ENCODE results near the gene TEX9. TPM values are rescaled to one million over a fixed set of nuclear protein-coding genes. Genes with fewer than 3 reads are reported as not detected.
"Not testable (repeated sequence)": the region's sequence is repeated elsewhere in the genome, so short reads cannot be mapped to it uniquely, and the experiment has no call there.

The TEX9 gene
- 3.5 and 6.6 TPM in 2 replicates for total RNA-seq (2014; rRNA removed; shearing (Covaris generic))
- 3.8 and 4.1 TPM in 2 replicates for polyA plus RNA-seq (2014; cell fraction: nucleus; rRNA removed)

GRCh38 chr15:56365075-56365711, at the start of gene TEX9:
TEX9 (plus strand) TSS chr15:56365426; CDS start chr15:56365451, 25 bp downstream.
- peak; percentile 75 for DNase-seq (ENCODE audit: extremely low read depth, low read depth)

- not testable (repeated sequence) for DNase-seq (ENCODE audit: extremely low read depth, low read depth)
Observed at GRCh38 chr15:56316561-56316960, 48.7 kb upstream of the TEX9 start.

DNA sequence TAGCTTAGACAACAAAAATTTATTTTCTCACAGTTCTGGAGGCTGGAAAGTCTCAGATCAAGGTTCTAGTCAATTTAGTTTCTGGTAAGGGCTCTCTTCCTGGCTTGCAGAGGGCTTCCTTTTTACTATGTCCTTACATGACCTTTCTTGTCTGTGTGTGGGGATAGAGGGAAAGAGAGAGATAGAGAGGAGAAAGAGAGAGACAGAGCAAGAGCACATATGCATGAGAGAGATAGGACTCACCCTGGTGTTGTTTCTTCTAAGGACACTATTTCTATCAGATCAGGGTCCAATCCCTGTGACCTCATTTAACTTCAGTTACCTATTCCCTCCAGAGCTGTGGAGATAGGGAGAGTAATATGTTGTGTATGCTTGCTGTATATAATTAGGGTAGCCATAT, 44.9 kb upstream of the TEX9 start:
- no peak for DNase-seq (ENCODE audit: extremely low read depth, low read depth)

DNA sequence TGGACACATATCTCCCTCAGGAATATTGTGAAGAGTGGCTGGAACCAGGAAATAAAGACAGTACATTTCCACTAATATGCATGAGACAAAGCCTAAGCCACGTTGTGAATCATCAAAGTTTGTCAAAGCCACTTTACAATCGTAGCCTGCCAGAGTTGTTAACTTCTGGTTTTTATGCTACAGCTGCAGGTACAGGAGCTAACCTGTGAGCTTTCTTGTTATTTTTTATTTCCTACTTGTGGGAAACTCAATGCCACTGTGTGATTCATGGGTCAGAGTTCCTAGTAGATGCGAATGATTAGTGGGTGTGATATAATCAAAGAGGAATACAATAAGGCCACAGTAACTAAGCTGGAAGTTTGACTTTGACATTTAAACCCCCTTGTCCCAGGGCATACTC, 44.4 kb upstream of the TEX9 start:
- DNase-seq (ENCODE audit: extremely low read depth, low read depth): no peak

DNA sequence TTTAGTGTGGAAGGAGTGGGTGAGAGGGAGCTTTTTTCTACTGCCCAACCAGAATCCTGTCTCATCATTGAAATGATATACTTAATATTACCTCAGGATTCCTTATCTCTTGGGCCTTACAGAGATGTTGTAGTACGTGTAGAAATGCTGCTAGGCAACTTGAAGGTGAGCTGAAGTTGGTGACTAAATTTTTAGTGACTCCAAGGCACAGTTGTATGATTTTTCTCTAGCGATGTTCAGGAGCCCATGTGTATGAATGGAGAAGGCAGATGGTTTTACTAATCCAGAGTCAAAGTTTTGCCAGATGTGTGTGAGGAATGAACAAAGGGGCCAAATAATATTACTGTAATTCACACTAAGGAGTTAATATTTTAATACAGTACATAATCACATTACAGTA, 42.8 kb upstream of the TEX9 start:
- no peak for DNase-seq (ENCODE audit: extremely low read depth, low read depth)

DNA sequence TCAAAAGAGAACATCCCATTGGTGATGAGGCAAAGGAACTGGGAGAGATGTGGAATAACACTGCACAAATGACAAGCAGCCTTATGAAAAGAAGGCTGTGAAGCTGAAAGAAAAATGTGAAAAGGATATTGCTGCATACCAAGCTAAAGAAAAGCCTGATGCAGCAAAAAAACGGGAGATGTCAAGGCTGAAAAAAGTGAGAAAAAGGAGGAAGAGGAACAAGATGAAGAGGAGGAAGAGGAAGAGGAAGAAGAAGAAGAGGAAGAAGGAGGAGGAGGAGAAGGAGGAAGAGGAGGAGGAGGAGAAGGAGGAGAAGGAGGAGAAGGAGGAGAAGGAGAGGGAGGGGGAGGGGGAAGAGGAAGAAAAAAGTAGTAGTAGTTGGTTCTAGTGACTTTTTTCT, 41.8 kb upstream of the TEX9 start:
- no peak for DNase-seq (ENCODE audit: extremely low read depth, low read depth)

DNA sequence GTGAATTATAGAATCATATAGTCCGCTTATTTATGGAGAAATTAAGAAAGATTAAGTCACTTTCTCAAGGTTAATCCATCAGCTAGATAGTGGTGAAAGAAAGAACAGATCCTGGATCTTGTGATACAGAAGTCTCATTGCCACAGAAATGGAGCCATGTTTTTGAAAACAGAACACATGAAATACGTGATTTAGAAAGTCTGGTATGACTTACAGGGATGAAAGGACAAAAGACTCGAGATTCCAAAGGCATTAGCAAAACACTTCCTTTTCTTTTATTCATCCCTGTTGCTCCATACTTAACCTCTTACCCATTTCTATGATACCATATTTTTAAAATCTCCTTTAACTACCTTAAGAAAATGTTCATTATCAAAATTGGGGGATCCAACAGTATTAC, 40.0 kb upstream of the TEX9 start:
- no peak for DNase-seq (ENCODE audit: extremely low read depth, low read depth)

GRCh38 chr15:56327721-56328502, 37.3 kb upstream of the TEX9 start:
- DNase-seq (ENCODE audit: extremely low read depth, low read depth): no peak

GRCh38 chr15:56337084-56337725, 28.0 kb upstream of the TEX9 start:
- DNase-seq (ENCODE audit: extremely low read depth, low read depth): no peak

GRCh38 chr15:56339594-56339993, 25.6 kb upstream of the TEX9 start:
- no peak for DNase-seq (ENCODE audit: extremely low read depth, low read depth)

- no peak for DNase-seq (ENCODE audit: extremely low read depth, low read depth)
Observed at GRCh38 chr15:56341201-56341600, 24.0 kb upstream of the TEX9 start.

DNA sequence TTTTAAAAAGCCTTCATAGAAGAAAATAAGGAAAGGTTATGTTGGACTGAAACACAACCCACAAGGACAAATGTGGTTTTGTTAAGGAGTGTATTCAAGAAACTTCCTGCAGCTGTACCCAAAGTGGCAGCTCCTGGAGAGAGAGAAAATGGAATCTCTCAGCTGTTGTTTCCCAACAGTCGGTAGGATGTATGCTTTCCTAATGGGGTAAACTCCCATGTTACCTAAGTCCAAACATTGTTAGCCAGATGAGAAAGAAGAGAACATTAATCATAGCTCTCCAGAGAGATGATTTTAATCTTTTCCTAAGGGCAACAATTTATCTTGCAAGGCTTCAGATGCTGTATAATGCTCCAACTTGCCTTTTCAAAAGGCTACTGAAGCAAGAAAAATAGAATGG, 22.6 kb upstream of the TEX9 start:
- no peak for DNase-seq (ENCODE audit: extremely low read depth, low read depth)

- no peak for DNase-seq (ENCODE audit: extremely low read depth, low read depth)
Observed at GRCh38 chr15:56343879-56344278, 21.3 kb upstream of the TEX9 start.

- no peak for DNase-seq (ENCODE audit: extremely low read depth, low read depth)
Observed at GRCh38 chr15:56344336-56344735, 20.9 kb upstream of the TEX9 start.

DNA sequence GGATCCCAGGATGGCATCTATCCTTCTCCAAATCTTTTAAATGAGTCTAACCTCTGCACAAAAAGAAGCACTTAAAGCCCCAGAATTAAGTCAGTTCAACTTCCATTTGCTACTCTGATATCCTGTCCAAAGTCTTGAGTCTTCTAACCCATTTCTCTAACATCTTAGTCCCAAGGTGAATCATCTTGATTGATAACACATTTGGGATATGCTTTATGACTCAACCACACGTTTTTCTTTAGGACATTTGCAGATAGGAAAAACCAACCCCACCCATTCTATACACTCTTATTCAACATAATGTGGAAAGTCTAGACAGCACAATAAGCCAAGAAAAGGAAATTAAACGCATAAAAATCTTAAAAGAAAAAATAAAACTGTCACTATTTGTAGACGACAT, 18.8 kb upstream of the TEX9 start:
- no peak for DNase-seq (ENCODE audit: extremely low read depth, low read depth)

GRCh38 chr15:56349554-56349953, 15.7 kb upstream of the TEX9 start:
- no peak for DNase-seq (ENCODE audit: extremely low read depth, low read depth)

- DNase-seq (ENCODE audit: extremely low read depth, low read depth): no peak
Observed at GRCh38 chr15:56351353-56351752, 13.9 kb upstream of the TEX9 start.

DNA sequence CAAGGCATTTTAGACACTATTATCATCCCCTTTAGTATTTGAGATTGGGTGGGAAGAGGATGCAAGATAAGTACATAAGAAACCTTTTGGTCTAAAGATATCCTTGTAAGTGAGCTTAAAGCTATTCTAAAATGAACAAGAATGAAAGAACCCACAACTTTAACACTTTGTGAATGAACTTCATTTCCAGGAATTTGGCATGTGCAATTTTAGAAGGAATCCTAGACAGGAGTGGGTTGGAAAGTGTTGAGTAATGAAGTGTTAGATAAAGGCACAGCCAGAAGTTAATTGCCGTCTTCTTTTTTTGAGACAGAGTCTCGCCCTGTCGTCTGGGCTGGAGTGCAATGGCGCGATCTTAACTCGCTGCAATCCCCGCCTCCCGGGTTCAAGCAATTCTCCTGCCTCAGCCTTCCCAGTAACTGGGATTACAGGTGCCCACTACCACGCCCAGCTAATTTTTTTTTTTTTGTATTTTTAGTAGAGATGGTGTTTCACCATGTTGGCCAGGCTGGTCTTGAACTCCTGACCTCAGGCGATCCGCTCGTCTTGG, 13.2 kb upstream of the TEX9 start:
- no peak for DNase-seq (ENCODE audit: extremely low read depth, low read depth)

DNA sequence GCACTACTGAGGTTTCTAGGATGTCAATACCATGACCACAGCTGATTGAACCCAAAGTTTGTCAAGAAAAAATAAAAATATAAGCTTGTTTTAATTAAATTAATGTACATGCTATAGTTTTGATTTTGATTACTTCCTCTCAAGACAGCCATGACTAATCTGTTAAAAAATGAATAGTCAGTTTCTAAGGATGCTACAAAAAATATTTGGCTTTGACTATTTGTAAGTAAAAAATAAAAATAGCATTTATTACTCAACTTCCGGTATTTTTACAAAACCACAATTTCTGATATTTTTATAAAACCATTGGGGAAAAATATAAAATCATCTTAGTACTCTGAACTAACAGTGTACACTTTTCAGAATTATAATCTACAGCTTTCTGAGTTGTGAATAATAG, 12.1 kb upstream of the TEX9 start:
- no peak for DNase-seq (ENCODE audit: extremely low read depth, low read depth)

GRCh38 chr15:56353740-56354139, 11.5 kb upstream of the TEX9 start:
- no peak for DNase-seq (ENCODE audit: extremely low read depth, low read depth)

DNA sequence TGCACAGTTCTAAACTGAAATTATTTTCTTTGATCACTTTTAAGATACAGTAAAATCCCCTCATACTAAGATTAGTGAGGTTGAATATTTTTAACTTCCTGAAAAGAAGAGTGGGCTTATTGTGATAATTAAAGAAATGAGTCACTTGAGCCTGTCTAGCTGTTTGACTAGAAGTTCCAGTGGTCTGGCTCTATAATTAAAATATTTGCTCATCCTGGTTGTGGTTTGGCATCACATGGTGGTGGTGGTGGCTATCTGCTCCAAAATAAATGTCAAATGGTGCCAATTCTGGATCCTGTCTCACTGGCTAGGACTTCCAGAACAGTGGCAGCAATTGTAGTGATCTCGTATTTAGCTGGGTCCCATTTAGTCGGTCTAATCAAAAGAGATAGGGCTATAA, 8.6 kb upstream of the TEX9 start:
- no peak for DNase-seq (ENCODE audit: extremely low read depth, low read depth)

GRCh38 chr15:56358604-56359003, 6.6 kb upstream of the TEX9 start:
- no peak for DNase-seq (ENCODE audit: extremely low read depth, low read depth)

All from NCI-H460 (cell line).